SKM-1 (cell line): ENCODE data around the gene GNB2.

Source experiments
- DNase-seq: peaks from one replicate; lab custom pipeline; 2025; ENCODE audit not compliant: unreplicated experiment; lab: John Stamatoyannopoulos, UW

Gene GNB2

DNA sequence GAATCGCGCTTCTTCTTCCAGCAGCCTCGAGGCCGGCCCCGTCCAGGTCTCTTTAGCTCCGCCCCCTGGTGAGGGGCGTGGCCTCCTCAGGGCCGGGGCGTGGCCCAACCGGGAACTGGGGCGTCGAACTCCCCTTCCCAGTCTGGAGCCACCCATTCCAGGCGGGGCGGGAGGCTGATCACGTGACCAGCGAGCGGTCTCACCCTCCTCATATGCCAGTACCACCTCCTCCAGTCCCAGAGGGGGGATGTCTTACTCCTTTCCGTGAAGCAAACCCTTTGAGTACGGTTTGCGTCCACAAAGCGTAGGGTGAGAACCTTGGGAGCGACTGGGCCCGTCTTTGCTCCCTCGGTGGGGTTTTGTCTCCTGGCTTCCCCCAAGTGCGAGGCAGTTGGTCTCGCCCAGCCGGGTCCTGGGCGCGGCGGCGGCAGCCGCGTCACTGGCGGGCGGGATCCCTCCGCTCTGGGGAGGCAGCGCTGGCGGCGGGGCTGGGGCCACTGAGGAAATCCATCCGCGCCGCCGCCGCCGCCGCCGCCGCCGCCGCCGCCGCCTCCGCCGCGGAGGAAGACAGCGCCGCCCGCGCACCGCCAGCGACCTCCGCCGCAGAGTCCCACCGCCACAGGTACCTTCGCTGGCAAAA lies at the start of gene GNB2:
Gene GNB2 (plus strand): TSS at position 439 of the 640 bp plus-strand sequence. CDS start 2,526 bp downstream, outside the sequence.
- peak; percentile 88 for DNase-seq

- DNase-seq = no peak
Measured at GRCh38 chr7:100623951-100624824, 49.4 kb upstream of the GNB2 start.

DNA sequence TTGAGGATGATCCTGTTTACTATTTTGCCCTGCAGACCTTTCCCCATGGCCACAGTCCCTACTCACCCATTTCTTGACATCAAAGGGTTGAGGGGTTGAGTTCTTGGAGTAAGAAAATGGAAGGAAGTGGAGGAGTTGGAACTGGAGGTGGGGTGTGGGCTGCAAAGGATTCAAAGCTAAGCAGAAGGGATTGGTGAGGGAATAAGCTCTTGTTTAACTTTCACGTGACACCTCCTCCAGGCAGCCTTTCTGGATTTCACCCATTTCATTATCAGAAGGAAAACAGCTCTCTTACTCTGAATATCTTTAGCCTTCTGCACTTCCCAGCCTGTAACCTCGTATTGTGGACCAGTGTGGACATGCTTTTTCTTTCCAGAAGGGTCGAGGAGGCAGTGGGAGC lies 47.5 kb upstream of the GNB2 start:
- DNase-seq = no peak

GRCh38 chr7:100626530-100627237 lies 46.9 kb upstream of the GNB2 start:
- peak; percentile 9 for DNase-seq

DNA sequence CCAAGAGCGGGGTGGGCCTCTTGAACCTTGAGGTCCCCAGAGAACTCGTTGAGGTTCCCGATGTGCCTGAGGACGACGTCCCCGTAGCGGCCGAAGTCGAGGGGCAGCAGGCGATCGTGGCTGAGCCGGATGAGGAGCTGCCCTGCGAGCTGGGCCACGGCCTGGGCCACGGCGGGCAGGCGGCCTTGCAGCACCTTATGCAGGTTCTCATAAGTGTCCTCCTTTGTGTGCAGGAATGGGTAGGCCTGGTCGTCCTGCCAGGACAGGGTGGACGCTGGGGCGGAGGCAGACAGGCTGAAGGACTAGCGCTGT lies 46.3 kb upstream of the GNB2 start:
- no peak for DNase-seq

- DNase-seq = peak; percentile 8
Measured at GRCh38 chr7:100629117-100629716, 44.3 kb upstream of the GNB2 start.

GRCh38 chr7:100630066-100630465 lies 43.5 kb upstream of the GNB2 start:
- DNase-seq = no peak

DNA sequence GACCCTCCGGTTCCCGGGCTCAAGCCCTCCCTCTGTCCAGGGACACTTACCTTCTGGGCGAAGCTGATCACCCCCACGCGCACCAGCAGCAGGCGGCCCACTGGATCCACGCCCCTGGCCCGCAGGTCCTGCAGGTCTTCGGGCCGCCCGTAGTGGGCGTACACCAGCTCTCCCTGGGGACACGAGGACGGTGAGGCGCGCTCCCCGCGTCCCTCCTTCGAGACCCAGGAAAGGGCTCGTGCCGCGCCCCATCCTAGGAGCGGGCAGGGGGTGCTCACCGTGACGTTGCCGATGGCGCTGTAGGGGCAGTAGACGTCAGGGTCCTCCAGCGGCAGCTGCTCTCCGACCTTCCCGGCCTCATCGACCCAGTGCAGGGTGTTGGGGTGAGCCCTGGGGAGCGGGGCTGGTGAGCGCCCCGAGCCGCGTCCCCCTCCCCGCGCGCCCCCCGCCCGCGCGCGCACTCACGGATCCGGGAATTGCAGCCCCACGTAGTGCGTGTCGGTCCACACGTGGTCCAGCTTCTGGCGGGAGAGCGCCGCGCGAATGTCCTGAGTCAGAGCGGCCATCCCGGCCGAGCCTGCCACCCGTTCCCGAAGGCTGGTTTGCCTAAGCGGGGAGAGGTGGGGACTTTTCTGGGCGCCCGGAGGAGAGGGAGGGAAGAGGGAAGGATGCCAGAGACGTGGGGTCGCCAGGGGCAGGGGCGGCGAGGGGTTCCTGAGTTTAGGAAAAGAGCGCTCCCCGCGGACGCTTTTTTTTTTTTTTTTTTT lies 40.4 kb upstream of the GNB2 start:
- DNase-seq = peak; percentile 23

GRCh38 chr7:100639995-100640516 lies 33.5 kb upstream of the GNB2 start:
- no peak for DNase-seq

DNA sequence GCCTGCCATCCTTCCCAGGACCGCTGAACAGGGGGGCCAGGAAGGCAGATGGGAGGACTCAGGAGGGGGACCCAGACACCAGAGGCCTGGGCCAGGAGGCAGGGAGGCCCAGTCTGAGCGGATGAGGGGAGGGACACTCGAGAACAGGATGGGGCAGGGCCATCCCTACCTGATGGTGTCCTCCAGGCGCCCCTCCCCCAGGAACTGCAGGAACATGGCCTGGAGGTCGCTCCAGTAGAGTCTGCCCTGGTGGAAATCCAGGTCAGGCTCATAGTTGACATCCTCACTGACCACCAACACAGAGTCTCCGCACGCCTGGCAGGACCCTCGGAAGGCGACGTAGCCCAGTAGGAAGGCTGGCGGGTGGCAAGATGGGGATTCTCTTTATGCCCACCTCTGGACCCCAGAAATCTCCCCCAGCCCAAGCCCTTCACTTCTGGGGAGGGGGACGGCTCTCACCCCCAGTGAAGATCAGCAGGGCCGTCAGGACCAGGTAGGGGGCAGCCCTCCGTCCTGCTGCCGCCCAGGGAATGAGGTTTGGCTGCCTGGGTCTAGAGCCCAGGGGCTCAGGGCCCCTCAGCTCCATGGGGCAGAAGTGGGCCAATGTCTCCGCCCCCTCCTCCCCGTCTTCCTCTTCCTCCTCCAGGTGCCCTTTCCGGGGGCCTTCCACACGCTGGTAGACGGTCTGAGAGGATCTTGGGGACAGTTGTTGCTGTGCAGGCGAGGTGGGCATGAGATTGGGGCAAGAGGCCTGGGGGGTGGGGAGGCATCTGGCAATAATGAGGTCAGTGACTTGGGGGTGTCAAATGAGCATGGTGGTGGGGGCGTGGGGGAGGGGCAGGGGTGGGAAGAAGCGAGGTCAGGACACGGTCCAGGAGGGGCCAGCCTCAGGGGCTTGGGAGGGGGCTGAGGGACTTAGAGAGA lies 32.8 kb upstream of the GNB2 start:
- no peak for DNase-seq

DNA sequence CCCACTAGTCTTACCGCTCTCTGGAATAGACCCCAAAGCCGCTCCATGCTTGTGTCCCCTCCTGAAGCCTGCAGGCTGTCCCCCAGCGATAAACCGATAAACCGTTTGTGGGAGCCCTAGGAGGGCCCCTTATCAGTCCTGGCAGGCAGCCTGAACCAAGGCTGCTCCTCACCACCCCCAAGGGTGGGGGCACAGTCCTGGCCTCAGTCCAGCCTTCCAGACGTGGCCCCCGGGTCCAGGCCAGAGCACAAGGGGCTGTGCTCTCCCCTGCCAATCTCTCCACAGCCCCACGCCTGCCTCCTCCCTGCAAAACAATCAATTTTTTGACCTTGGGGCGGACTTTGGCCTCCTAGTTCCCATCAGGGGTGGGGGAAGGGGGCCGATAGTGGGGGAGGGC lies 32.1 kb upstream of the GNB2 start, which contains the start of gene TFR2:
Gene TFR2 (minus strand): TSS at position 90 of the 397 bp plus-strand sequence. CDS start 43 bp downstream, at position 47.
- DNase-seq = no peak

DNA sequence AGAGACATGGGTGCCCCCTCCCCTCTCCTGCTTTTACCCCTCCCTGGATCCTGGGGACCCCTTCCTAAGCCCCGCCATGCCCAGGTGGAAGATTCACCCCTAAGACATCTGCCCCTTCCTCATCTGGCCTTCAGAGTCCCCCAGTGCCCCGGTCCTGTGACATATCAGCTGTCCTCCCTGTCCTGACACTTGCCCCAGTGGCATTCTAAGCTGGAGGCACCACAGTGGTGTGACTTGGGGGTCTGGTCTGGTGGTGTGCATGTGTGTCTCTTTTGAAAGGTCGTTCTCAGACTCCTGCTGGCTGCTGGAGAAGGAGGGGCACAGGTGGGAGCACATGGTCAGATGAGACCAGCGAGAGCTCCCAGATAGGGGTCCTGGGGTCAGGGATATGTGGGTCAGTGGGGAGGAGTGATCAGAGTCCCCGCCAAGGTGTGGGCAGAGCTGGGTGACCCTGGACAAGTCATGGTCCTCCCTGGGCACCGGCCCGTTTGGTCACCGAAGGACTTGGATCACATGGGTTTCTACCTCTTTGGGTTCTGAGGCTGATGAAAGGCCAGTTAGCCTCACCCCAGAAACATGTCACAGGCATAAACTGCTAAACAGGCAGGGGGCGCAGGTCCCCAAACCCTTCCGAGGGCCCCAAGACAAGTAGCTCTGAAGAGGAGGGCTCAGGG lies 31.5 kb upstream of the GNB2 start:
- no peak for DNase-seq

DNA sequence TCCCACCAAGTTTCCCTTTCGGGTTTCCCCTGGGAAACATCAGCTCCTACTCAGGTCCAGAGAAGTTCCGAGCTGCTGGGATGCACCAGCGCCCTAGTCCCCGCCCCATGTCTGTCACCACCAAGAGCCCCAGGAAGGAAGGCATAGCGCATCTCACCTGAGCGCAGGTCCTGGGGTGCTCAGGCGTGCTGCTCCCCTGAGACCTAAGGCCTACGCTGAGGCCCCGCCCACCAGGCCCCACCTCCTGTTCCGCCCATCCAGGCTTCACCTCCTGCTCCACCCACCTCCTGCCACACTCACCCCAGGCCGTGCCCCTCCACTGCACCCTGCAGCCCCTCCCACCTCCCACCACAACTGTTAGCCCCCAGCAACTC lies 31.0 kb upstream of the GNB2 start:
- DNase-seq = no peak

- DNase-seq = no peak
Measured at GRCh38 chr7:100649826-100650565, 23.5 kb upstream of the GNB2 start.

GRCh38 chr7:100654908-100655831 lies 18.4 kb upstream of the GNB2 start:
- DNase-seq = no peak

GRCh38 chr7:100655908-100656674 lies 17.4 kb upstream of the GNB2 start, which contains the start of gene ACTL6B:
TSS of gene ACTL6B (minus strand) at chr7:100656448. CDS start at chr7:100656354, 94 bp downstream.
- no peak for DNase-seq
